ENCODE data around the gene VWA7.
"Not testable (repeated sequence)": the region's sequence is repeated elsewhere in the genome, so short reads cannot be mapped to it uniquely, and the experiment has no call there.

VWA7 gene

DNA sequence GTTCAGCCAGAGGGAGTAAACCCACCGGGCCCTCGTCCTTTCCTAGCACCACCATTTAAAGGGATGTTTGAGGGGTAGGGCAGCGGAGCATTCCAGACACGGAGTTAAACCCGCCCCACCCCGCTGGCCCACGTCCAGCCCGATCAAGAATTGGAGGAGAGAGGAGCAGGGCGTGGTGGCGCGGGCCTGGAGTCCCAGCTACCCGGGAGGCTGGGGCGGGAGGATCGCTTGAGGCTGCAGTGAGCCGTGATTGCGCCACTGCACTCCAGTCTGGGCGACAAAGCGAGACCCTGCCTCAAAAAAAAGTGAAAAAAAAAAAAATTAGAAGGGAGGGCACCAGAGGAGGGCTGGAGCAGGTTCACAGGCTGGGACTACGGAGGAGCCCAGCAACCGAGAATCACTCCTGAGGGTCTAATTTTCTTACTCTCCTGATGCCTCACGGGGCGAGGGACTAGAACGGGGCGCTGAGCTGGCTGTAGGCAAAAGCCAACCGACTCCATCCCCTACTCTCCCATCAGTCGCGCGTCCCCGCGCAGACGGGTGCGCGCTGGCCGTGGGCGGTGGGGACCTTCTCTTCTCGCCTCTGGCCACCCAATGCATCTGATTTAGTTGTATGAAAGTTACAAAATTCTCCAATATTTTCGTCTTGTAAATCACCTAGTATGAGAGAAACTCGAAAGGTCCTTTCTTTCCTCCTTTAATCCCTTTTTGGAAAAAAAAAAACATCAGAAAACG is 44.3 kb upstream of the VWA7 start:
- CTCF ChIA-PET = interaction anchor here (0.7 to 1.3 kb wide), 2 partner anchors 26 to 223 kb away, joined by 3 read pairs; partner anchors contain the start of gene VARS1
- POLR2A ChIA-PET = interaction anchor here (2.7 kb wide), 1 partner anchor 7 kb away, joined by 10 read pairs; the partner anchor contains the start of genes HSPA1A and HSPA1L
- H3K4me3 ChIP-seq (ENCODE audit: low read depth, low read length) = peak overlapping the region; percentile 64
- no peak for DNase-seq (ENCODE audit: low read depth, low spot score)
- TF ChIP-seq, protein P1, sequence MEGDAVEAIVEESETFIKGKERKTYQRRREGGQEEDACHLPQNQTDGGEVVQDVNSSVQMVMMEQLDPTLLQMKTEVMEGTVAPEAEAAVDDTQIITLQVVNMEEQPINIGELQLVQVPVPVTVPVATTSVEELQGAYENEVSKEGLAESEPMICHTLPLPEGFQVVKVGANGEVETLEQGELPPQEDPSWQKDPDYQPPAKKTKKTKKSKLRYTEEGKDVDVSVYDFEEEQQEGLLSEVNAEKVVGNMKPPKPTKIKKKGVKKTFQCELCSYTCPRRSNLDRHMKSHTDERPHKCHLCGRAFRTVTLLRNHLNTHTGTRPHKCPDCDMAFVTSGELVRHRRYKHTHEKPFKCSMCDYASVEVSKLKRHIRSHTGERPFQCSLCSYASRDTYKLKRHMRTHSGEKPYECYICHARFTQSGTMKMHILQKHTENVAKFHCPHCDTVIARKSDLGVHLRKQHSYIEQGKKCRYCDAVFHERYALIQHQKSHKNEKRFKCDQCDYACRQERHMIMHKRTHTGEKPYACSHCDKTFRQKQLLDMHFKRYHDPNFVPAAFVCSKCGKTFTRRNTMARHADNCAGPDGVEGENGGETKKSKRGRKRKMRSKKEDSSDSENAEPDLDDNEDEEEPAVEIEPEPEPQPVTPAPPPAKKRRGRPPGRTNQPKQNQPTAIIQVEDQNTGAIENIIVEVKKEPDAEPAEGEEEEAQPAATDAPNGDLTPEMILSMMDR (IDR thresholded peaks at IDR 0.05; ENCODE audit: insufficient read depth, low read length, missing control alignments) = no peak

- CTCF ChIA-PET = interaction anchor here (1.1 to 1.3 kb wide), 2 partner anchors 25 to 51 kb away, joined by 3 to 4 read pairs; partner anchors contain the start of gene VARS1
- not testable (repeated sequence) for DNase-seq (ENCODE audit: low read depth, low spot score); H3K4me3 ChIP-seq (ENCODE audit: low read depth, low read length)
- POLR2A ChIA-PET = interaction anchor here (0.6 kb wide), 1 partner anchor 14 kb away, joined by 3 read pairs; the partner anchor contains the start of gene LSM2
Measured at GRCh38 chr6:31820399-31820798, 43.3 kb upstream of the VWA7 start.

DNA sequence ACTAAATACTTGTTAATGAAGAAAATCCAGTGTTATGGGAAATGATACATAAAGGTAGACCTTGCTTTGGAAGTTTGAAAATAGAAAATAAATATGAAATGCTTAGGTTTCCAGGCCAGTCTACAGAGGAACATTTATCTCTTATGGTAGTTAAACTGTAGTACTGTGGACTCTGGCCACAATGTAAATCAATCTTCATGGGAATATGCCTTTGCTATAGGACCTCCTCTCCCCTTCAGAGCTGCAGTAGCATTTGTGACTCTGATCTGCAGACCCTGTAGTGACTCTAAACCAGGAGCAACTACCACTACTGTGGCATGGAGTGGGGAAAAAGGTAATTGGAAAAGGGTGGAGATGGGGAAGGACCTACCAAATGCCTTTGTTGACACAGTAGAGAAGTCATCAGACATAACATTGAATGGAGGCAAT is 42.8 kb upstream of the VWA7 start:
- ChIA-PET POLR2A (interaction anchor here (0.6 kb wide), 1 partner anchor 13 kb away, joined by 3 read pairs; the partner anchor contains the start of gene LSM2), CTCF (interaction anchor here (1.1 to 1.3 kb wide), 3 partner anchors 13 to 50 kb away, joined by 3 to 4 read pairs (median 3); partner anchors contain the start of genes LSM2 and VARS1)
- H3K4me3 ChIP-seq (ENCODE audit: low read depth, low read length) = no peak overlapping the region
- TF ChIP-seq, protein P1 (IDR thresholded peaks at IDR 0.05; ENCODE audit: insufficient read depth, low read length, missing control alignments) = no peak
- DNase-seq (ENCODE audit: low read depth, low spot score) = no peak

DNA sequence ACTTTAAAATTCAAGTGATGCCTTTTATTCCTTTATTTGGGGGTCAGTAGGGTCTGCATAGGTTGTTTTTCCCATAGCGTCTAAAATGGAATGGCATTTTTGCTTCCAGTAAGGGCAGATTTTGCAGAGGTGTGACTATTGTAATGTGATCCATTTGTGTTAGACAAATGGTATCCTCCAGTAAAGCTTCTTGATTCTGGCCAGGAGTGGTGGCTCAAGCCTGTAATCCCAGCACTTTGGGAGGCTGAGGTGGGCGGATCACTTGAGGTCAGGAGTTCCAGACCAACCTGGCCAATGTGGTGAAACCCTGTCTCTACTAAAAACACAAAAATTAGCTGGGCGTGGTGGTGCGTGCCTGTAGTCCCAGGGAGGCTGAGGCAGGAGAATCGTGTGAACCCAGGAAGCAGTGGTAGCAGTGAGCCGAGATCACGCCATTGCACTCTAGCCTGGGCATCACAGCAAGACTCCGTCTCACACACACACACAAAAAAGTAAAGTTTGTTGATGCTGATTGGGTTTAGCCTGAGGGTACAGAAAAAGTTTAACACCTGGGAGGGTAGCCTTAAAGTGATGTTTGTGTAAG is 40.9 kb upstream of the VWA7 start:
- H3K4me3 ChIP-seq (ENCODE audit: low read depth, low read length) = peak overlapping the region; percentile 52
- ChIA-PET CTCF (interaction anchor here (1.0 kb wide), 1 partner anchor 12 kb away, joined by 4 read pairs; the partner anchor contains the start of gene LSM2), POLR2A (interaction anchor here (0.6 to 1.5 kb wide), 3 partner anchors 10 to 130 kb away, joined by 3 to 4 read pairs (median 4); partner anchors contain the start of genes DDAH2 and HSPA1B)
- DNase-seq (ENCODE audit: low read depth, low spot score) = not testable (repeated sequence)

DNA sequence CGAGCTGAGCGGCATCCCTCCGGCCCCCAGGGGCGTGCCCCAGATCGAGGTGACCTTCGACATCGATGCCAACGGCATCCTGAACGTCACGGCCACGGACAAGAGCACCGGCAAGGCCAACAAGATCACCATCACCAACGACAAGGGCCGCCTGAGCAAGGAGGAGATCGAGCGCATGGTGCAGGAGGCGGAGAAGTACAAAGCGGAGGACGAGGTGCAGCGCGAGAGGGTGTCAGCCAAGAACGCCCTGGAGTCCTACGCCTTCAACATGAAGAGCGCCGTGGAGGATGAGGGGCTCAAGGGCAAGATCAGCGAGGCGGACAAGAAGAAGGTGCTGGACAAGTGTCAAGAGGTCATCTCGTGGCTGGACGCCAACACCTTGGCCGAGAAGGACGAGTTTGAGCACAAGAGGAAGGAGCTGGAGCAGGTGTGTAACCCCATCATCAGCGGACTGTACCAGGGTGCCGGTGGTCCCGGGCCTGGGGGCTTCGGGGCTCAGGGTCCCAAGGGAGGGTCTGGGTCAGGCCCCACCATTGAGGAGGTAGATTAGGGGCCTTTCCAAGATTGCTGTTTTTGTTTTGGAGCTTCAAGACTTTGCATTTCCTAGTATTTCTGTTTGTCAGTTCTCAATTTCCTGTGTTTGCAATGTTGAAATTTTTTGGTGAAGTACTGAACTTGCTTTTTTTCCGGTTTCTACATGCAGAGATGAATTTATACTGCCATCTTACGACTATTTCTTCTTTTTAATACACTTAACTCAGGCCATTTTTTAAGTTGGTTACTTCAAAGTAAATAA is 40.2 kb upstream of the VWA7 start:
- DNase-seq (ENCODE audit: low read depth, low spot score) = not testable (repeated sequence)
- H3K4me3 ChIP-seq (ENCODE audit: low read depth, low read length) = peak overlapping the region; percentile 52
- ChIA-PET POLR2A (interaction anchor here (1.5 kb wide), 2 partner anchors 10 to 88 kb away, joined by 4 read pairs; partner anchors contain the start of genes DDAH2 and HSPA1B), CTCF (interaction anchor here (1.0 kb wide), 1 partner anchor 11 kb away, joined by 4 read pairs; the partner anchor contains the start of gene LSM2)

DNA sequence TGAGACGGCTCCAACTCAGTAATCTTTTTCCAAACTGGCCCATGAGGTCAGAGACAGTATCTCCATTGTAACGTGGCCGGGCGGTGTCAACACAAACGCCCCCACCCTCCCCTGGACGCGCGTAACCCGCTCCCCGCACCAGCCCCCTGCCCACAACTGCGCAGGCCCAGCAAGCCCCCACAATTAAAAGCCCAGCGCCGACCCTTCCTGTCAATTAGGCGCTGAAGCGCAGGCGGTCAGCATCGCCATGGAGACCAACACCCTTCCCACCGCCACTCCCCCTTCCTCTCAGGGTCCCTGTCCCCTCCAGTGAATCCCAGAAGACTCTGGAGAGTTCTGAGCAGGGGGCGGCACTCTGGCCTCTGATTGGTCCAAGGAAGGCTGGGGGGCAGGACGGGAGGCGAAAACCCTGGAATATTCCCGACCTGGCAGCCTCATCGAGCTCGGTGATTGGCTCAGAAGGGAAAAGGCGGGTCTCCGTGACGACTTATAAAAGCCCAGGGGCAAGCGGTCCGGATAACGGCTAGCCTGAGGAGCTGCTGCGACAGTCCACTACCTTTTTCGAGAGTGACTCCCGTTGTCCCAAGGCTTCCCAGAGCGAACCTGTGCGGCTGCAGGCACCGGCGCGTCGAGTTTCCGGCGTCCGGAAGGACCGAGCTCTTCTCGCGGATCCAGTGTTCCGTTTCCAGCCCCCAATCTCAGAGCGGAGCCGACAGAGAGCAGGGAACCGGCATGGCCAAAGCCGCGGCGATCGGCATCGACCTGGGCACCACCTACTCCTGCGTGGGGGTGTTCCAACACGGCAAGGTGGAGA is 38.1 kb upstream of the VWA7 start, which contains the start of the genes HSPA1A and HSPA1L:
TSS of gene HSPA1A (plus strand) at position 519 of the 814 bp plus-strand sequence. CDS start at position 733, 214 bp downstream.
TSS of gene HSPA1L (minus strand) at position 259 of the 814 bp plus-strand sequence. CDS start 3,311 bp downstream, outside the sequence.
- peak; percentile 63 for DNase-seq (ENCODE audit: low read depth, low spot score)
- TF ChIP-seq, protein P1 (IDR thresholded peaks at IDR 0.05; ENCODE audit: insufficient read depth, low read length, missing control alignments) = no peak
- ChIA-PET POLR2A (interaction anchor here (0.7 to 3.3 kb wide), 20 partner anchors 8 to 314 kb away, joined by 3 to 45 read pairs (median 4); partner anchors contain the start of genes ABHD16A, CLIC1, DDAH2 and DDX39B), CTCF (interaction anchor here (0.7 to 3.3 kb wide), 4 partner anchors 15 to 86 kb away, joined by 3 to 10 read pairs (median 6); partner anchors contain the start of genes DDAH2 and VARS1)
- peak within 1 kb of the TSS; percentile 80 for H3K4me3 ChIP-seq (ENCODE audit: low read depth, low read length)
